Type B pancreatic cell (in vitro differentiated cells): ENCODE results near the gene SLC25A20. TPM values are rescaled to one million over a fixed set of nuclear protein-coding genes. Genes with fewer than 3 reads are reported as not detected.

Experiments
- DNase-seq: peaks from one replicate; pipeline ENCODE4 v3.0.0; 2021; ENCODE audit warnings: mixed read lengths; ENCODE audit not compliant: unreplicated experiment; ENCODE audit errors: extremely low spot score
- H3K27ac Mint-ChIP-seq: 2 replicates; pipeline ENCODE4 v1.8.0; 2021; ENCODE audit warnings: mild to moderate bottlenecking, mixed read lengths
- H3K27me3 Mint-ChIP-seq: 2 replicates; pipeline ENCODE4 v1.8.0; 2021; ENCODE audit warnings: mixed read lengths
- H3K36me3 Mint-ChIP-seq: 2 replicates; pipeline ENCODE4 v1.8.0; 2021; ENCODE audit warnings: mixed read lengths
- H3K4me1 Mint-ChIP-seq: one replicate; pipeline ENCODE4 v1.8.0; 2021; ENCODE audit warnings: mixed read lengths; ENCODE audit not compliant: unreplicated experiment
- H3K4me3 Mint-ChIP-seq: 2 replicates; pipeline ENCODE4 v1.8.0; 2021; ENCODE audit warnings: mild to moderate bottlenecking, mixed read lengths
- H3K9me3 Mint-ChIP-seq: 2 replicates; pipeline ENCODE4 v1.8.0; 2021; ENCODE audit warnings: mixed read lengths
- total RNA-seq: library from RNA; stranded (reverse); gene quantifications from 2 replicates; pipeline ENCODE4 v1.2.1, GENCODE V29; 2021; ENCODE audit warnings: low replicate concordance
- TF ChIP-seq, protein P1 (sequence below): fragments of 200-600 bp; sonication (generic); conservative IDR thresholded peaks from 2 replicates; pipeline ENCODE4 v1.5.0; 2021; ENCODE audit warnings: antibody characterized with exemption, mild to moderate bottlenecking

SLC25A20 gene
- total RNA-seq, 1 donor from 2014 or later = 15.2 TPM

DNA sequence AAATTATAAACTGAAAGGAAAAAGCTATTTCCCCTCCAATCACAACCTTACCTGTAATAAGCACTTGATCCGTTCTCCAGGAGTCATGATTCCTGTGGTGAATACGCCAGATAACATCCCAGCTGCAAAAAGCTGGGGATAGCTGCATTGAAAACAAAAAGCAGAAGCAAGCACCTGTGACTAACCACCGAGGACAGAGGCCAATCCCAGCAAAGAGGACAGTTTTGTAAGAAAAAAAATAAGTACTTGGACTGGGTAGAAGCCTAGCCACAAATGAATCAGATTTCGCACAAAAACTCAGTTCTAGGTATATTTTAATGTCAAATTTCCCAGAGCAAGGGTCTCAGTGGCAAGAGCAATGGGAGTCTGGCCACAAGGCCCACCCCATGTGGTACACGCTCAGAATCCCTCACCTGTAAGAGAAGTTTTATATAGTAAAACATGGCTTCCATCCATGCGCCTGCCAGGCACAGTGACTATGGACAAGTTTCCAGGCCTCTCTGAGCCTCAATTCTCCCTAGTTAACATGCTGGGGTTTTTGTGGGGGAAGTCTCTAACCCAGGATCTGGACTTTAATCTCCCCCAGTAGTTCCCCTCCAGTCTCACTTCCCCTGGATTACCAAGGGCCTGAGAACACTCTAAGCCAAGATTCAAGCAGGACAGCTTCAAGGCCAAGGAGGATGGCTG is 19.2 kb downstream of the SLC25A20 start:
- Mint-ChIP-seq H3K9me3 (no peaks in the 10 kb centered on the region), H3K4me3 (no peak overlapping the region), H3K27me3 (no peaks in the 10 kb centered on the region), H3K27ac (no peak overlapping the region), H3K36me3 (no peaks in the 10 kb centered on the region), H3K4me1 (no peaks in the 10 kb centered on the region)
- no peak for DNase-seq
- TF ChIP-seq, protein P1, sequence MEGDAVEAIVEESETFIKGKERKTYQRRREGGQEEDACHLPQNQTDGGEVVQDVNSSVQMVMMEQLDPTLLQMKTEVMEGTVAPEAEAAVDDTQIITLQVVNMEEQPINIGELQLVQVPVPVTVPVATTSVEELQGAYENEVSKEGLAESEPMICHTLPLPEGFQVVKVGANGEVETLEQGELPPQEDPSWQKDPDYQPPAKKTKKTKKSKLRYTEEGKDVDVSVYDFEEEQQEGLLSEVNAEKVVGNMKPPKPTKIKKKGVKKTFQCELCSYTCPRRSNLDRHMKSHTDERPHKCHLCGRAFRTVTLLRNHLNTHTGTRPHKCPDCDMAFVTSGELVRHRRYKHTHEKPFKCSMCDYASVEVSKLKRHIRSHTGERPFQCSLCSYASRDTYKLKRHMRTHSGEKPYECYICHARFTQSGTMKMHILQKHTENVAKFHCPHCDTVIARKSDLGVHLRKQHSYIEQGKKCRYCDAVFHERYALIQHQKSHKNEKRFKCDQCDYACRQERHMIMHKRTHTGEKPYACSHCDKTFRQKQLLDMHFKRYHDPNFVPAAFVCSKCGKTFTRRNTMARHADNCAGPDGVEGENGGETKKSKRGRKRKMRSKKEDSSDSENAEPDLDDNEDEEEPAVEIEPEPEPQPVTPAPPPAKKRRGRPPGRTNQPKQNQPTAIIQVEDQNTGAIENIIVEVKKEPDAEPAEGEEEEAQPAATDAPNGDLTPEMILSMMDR = no peak

DNA sequence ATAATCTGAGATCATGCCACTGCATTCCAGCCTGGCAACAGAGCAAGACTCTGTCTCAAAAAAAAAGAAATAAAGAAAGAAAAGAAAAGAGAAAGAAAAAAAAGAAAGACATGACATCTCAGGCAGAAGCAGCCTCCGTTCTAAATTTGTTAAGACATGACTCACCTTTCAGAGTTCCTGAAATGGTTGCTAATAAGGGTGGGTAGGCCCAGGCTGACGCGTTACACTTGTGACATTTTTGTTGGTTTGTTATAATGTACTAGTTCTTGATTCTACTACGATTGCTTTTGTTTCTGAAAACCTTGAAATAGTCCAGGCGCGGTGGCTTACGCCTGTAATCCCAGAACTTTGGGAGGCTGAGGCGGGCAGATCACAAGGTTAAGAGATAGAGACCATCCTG is 21.0 kb downstream of the SLC25A20 start:
- H3K4me1 Mint-ChIP-seq = no peaks in the 10 kb centered on the region
- H3K36me3 Mint-ChIP-seq = no peaks in the 10 kb centered on the region
- H3K27me3 Mint-ChIP-seq = no peaks in the 10 kb centered on the region
- no peaks in the 10 kb centered on the region for H3K9me3 Mint-ChIP-seq
- TF ChIP-seq, protein P1 = no peak
- no peak overlapping the region for H3K4me3 Mint-ChIP-seq
- DNase-seq = no peak
- H3K27ac Mint-ChIP-seq = no peak overlapping the region

DNA sequence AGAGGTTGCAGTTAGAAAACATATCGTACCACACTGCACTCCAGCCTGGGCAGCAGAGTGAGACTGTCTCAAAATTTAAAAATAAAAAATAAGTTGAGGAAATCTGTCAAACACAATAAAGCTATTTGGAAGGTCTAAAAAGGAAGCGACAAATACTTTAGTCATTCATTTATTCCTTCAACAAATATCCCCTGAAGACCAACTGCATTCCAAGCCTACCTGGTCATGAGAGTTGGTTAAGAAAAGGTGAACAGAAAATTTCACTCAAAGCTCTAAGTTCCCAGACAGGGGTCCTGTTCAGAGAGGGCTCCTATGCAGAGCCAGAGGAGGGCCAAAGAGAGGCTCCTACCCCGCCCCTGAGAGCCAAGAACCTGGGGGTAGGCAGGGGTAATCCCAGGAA is 35.6 kb downstream of the SLC25A20 start:
- TF ChIP-seq, protein P1 = no peak
- Mint-ChIP-seq H3K4me3 (no peak overlapping the region), H3K27me3 (no peaks in the 10 kb centered on the region), H3K9me3 (no peaks in the 10 kb centered on the region), H3K4me1 (no peaks in the 10 kb centered on the region), H3K36me3 (peaks cover 5% of the 10 kb centered on the region), H3K27ac (no peak overlapping the region)
- DNase-seq = no peak

DNA sequence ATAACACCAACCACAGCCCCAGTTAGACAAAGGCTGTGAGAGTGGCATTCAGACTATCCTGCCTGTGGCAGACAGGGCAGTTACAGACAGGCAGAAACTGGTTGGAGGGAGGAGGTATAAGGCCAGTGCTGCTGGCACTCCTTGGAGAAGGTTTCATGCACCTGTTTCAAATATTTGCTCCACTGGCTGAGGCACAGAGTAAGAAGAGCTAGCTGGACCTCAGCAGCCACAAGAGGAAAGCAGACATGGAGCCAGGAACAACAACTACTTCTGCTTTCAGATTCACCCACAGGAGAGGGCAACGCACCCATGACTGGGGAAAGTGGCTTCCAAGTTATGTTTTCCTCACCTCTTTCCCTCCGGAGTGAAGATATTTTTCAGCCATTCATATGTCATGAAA is 39.5 kb downstream of the SLC25A20 start:
- TF ChIP-seq, protein P1 = no peak
- no peak overlapping the region for H3K4me3 Mint-ChIP-seq
- H3K9me3 Mint-ChIP-seq = no peaks in the 10 kb centered on the region
- H3K36me3 Mint-ChIP-seq = peaks cover 5% of the 10 kb centered on the region
- H3K27me3 Mint-ChIP-seq = no peaks in the 10 kb centered on the region
- no peaks in the 10 kb centered on the region for H3K4me1 Mint-ChIP-seq
- no peak overlapping the region for H3K27ac Mint-ChIP-seq
- no peak for DNase-seq

DNA sequence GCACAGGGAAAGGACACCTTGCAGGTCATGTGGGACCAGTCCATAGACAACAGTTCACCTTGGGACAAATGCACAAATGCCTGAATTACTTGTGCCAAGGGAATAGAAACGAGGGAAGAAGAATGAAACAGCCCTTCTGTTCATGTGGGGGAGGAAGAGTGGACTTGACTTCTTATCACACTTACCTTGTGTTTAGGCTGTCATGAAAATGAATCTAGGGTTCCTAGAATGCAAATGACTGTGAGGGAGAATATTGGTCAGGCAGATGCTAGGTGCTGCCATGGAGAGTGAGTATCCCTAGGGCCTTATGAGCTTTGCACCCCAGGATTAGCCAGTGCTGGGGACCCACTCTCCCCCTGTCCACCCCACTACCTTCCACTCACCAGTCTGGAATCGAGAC is 40.0 kb downstream of the SLC25A20 start:
- H3K27me3 Mint-ChIP-seq = no peaks in the 10 kb centered on the region
- peaks cover 5% of the 10 kb centered on the region for H3K36me3 Mint-ChIP-seq
- TF ChIP-seq, protein P1 = no peak
- H3K4me1 Mint-ChIP-seq = no peaks in the 10 kb centered on the region
- H3K4me3 Mint-ChIP-seq = no peak overlapping the region
- no peak for DNase-seq
- H3K9me3 Mint-ChIP-seq = no peaks in the 10 kb centered on the region
- no peak overlapping the region for H3K27ac Mint-ChIP-seq
